ENCODE results near the gene TCFL5. TPM values are rescaled to one million over a fixed set of nuclear protein-coding genes. Genes with fewer than 3 reads are reported as not detected.

TCFL5 gene
- total and polyA plus RNA-seq, 2 donors (not counting 3 experiments of a cell fraction or from before 2014, with no cell fraction given), result 4.4 to 11.1 TPM

DNA sequence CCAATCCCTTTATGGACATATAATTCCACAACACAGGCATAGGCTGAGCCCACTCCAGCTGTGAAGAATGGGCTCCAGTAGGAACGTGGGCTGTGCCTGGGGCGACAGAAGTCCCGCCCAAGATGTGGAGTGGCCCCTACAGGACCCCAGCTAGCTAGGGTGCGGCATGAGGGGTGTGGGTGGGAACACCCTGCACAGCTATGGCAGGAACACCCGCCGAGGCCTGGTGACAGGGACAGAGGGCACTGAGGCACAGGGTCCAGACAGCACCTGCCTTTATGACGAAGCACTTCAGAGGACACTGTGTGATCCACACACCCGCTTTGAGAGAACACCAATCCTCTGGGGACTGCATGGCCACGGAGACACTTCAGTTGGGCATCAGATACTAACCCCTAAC is 28.2 kb upstream of the TCFL5 start:
- FAIRE-seq (no peak), DNase-seq (ENCODE audit: low read depth, low spot score) (no peak)
- CTCF ChIA-PET, result interaction anchor here (0.8 to 1.8 kb wide), 2 partner anchors 14 to 16 kb away, joined by 3 to 9 read pairs; no protein-coding TSS in a partner anchor
- Histone ChIP-seq H3K9ac (replicated peaks; ENCODE audit: extremely low read depth, insufficient read depth, low read length) (no peak overlapping the region), H3K4me3 (replicated peaks in 1 of 3; ENCODE audit: insufficient read depth in 1 of 3, low read depth in 1 of 3, low read length in 3 of 3) (no peak overlapping the region), H4K20me1 (replicated peaks; ENCODE audit: control insufficient read depth, extremely low read depth, insufficient read depth, low read length) (no peaks in the 10 kb centered on the region), H3K4me2 (ENCODE audit: insufficient read depth, low read length) (no peak overlapping the region), H3K36me3 (ENCODE audit: control insufficient read depth in 2 of 2, extremely low read depth in 1 of 2, insufficient read depth in 2 of 2, low read length in 2 of 2) (peaks cover 35 to 67% of the 10 kb centered on the region in 2 experiments), H3K9me1 (replicated peaks; ENCODE audit: control insufficient read depth, extremely low read depth, insufficient read depth, low read length) (no peaks in the 10 kb centered on the region), H3K79me2 (ENCODE audit: control insufficient read depth, insufficient read depth, low read length) (no peaks in the 10 kb centered on the region), H3K27ac (ENCODE audit: insufficient read depth, low read depth, low read length) (no peak overlapping the region), H3K9me3 (replicated peaks; ENCODE audit: control insufficient read depth, insufficient read depth, low read length) (no peaks in the 10 kb centered on the region), H2AFZ (ENCODE audit: low read depth, low read length) (no peak overlapping the region), H3K4me1 (ENCODE audit: control insufficient read depth, extremely low read depth, insufficient read depth, low read length) (no peaks in the 10 kb centered on the region), H3K27me3 (ENCODE audit: control insufficient read depth in 2 of 2, insufficient read depth in 2 of 2, low read length in 2 of 2) (no peaks in the 10 kb centered on the region)
- POLR2A ChIA-PET, result no interaction called here
- no TSS peak for BruUV-seq (replicated peaks)
- intact Hi-C loops (cut with micrococcal nuclease) (no loop called here), dilution Hi-C loops (cut with MboI; ENCODE audit: extremely low pct_ligation_motif_present, low sequenced_read_pairs) (no loop called here)
- TF ChIP-seq MYC (IDR thresholded peaks at IDR 0.05; ENCODE audit: low read depth, low read length), result no peak
- TF ChIP-seq POLR2A (IDR thresholded peaks at IDR 0.05; ENCODE audit: low read depth, low read length), result no peak
- TF ChIP-seq GATA2 (IDR thresholded peaks at IDR 0.05; ENCODE audit: insufficient read depth, insufficient read length, low read depth, low read length), result no peak
- TF ChIP-seq, protein P1, sequence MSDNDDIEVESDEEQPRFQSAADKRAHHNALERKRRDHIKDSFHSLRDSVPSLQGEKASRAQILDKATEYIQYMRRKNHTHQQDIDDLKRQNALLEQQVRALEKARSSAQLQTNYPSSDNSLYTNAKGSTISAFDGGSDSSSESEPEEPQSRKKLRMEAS (IDR thresholded peaks at IDR 0.05; ENCODE audit: insufficient read depth, insufficient read length), result no peak
- TF ChIP-seq POLR2AphosphoS5 (IDR thresholded peaks at IDR 0.05; ENCODE audit: insufficient read depth, low read depth, low read length), result no peak
- TF ChIP-seq, protein P2, sequence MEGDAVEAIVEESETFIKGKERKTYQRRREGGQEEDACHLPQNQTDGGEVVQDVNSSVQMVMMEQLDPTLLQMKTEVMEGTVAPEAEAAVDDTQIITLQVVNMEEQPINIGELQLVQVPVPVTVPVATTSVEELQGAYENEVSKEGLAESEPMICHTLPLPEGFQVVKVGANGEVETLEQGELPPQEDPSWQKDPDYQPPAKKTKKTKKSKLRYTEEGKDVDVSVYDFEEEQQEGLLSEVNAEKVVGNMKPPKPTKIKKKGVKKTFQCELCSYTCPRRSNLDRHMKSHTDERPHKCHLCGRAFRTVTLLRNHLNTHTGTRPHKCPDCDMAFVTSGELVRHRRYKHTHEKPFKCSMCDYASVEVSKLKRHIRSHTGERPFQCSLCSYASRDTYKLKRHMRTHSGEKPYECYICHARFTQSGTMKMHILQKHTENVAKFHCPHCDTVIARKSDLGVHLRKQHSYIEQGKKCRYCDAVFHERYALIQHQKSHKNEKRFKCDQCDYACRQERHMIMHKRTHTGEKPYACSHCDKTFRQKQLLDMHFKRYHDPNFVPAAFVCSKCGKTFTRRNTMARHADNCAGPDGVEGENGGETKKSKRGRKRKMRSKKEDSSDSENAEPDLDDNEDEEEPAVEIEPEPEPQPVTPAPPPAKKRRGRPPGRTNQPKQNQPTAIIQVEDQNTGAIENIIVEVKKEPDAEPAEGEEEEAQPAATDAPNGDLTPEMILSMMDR (IDR thresholded peaks at IDR 0.05; ENCODE audit: extremely low read depth in 1 of 2, insufficient read depth in 1 of 2, low read depth in 1 of 2, low read length in 2 of 2), result no peak
- no peak for TF ChIP-seq JUN (IDR thresholded peaks at IDR 0.05; ENCODE audit: borderline replicate concordance, insufficient read depth, insufficient read length, low read depth)
- no peak for TF ChIP-seq EZH2 (IDR thresholded peaks at IDR 0.05; ENCODE audit: borderline replicate concordance, low read depth, low read length, severe bottlenecking)
- TF ChIP-seq FOS (IDR thresholded peaks at IDR 0.05; ENCODE audit: borderline replicate concordance, insufficient read depth, low read length), result no peak

Measured in endothelial cell of umbilical vein (primary cell).